Measurements from ENCODE around the gene C16orf74.

GRCh38 chr16:85659336-85659735 lies 91.6 kb downstream of the C16orf74 start:
- TF ChIP-seq ZFP91 (CRISPR knock-in tag; IDR thresholded peaks at IDR 0.05; ENCODE audit: borderline replicate concordance) (no peak), FOXM1 (CRISPR knock-in tag; IDR thresholded peaks at IDR 0.05) (no peak), SP2 (CRISPR knock-in tag; IDR thresholded peaks at IDR 0.05) (no peak), PHB2 (IDR thresholded peaks at IDR 0.05; ENCODE audit: partially characterized antibody) (no peak), ZNF629 (CRISPR knock-in tag; conservative IDR thresholded peaks at IDR 0.05) (no peak), ZSCAN20 (CRISPR knock-in tag; IDR thresholded peaks at IDR 0.05; ENCODE audit: borderline replicate concordance) (no peak), CTCF (CRISPR knock-in tag; IDR thresholded peaks at IDR 0.05) (no peak), HNRNPK (IDR thresholded peaks at IDR 0.05; ENCODE audit: low read depth, low read length, poor library complexity, severe bottlenecking) (no peak), ZNF446 (CRISPR knock-in tag; IDR thresholded peaks at IDR 0.05) (no peak), HMGXB4 (CRISPR knock-in tag; IDR thresholded peaks at IDR 0.05; ENCODE audit: borderline replicate concordance in 1 of 2, low read depth in 1 of 2) (no peak), POLR2A (IDR thresholded peaks at IDR 0.05; ENCODE audit: insufficient read depth in 1 of 2, low read depth in 2 of 2, low read length in 2 of 2) (no peak), ZFP82 (CRISPR knock-in tag; IDR thresholded peaks at IDR 0.05; ENCODE audit: borderline replicate concordance) (no peak)
